A549 (cell line): Measurements from ENCODE around the gene PGF. TPM values are rescaled to one million over a fixed set of nuclear protein-coding genes. Genes with fewer than 3 reads are reported as not detected.

Experiments used
- ATAC-seq, 2 experiments: fragments of 200-7000 bp in 1 of 2; fragments of >200 bp in 1 of 2; cut with Nextera tagmentation in 1 of 2; cut with Tn5 transposase in 1 of 2; 3 replicates each; pipeline versions ENCODE4 v1.8.0 to v1.9.1; 2018 to 2020; ENCODE audit warnings: mild to moderate bottlenecking in 1 of 2, moderate library complexity in 1 of 2
- CTCF ChIA-PET: fragments of 300-600 bp; sonication (Branson Sonifier 250); formaldehyde crosslinking; extraction: SDS; loops from one replicate; lab custom pipeline; 2021; ENCODE audit warnings: antibody characterized with exemption, inconsistent platforms; lab: Yijun Ruan, JAX
- POLR2A ChIA-PET: fragments of 350-600 bp; formaldehyde crosslinking; extraction: SDS; loops from one replicate; lab custom pipeline; 2021; ENCODE audit warnings: antibody characterized with exemption, inconsistent platforms; lab: Yijun Ruan, JAX
- DNase-seq, 2 experiments: peaks; one replicate each; pipeline versions ENCODE4 v3.0.0 to v3.0.0-alpha.2; 2011 to 2016; ENCODE audit warnings: low read depth in 1 of 2, low spot score in 1 of 2
- FAIRE-seq: peaks from 2 replicates; lab custom pipeline; 2011; peaks lifted over from hg19 to GRCh38; lab: Jason Lieb, UNC
- H3K27ac ChIP-seq, 2 experiments: fragments of >200 bp; sonication (Bioruptor Twin); formaldehyde crosslinking; 3 replicates each; pipeline ENCODE4 v1.5.1; 2016 to 2017
- H3K4me1 ChIP-seq: fragments of >200 bp; sonication (Bioruptor Twin); formaldehyde crosslinking; 3 replicates; pipeline ENCODE4 v1.6.1; 2016
- H3K4me2 ChIP-seq: fragments of >200 bp; sonication (Bioruptor Twin); formaldehyde crosslinking; 3 replicates; pipeline ENCODE4 v1.6.1; 2016
- H3K4me3 ChIP-seq: fragments of >200 bp; sonication (Bioruptor Twin); formaldehyde crosslinking; 3 replicates; pipeline ENCODE4 v1.5.1; 2016
- H3K9me3 ChIP-seq: fragments of >200 bp; sonication (Bioruptor Twin); formaldehyde crosslinking; 3 replicates; pipeline ENCODE4 v1.6.1; 2016
- CBX2 ChIP-seq: fragments of 200-600 bp; sonication (generic); IDR thresholded peaks from 2 replicates; pipeline ENCODE4 v1.6.1; 2016; ENCODE audit warnings: low read depth, mild to moderate bottlenecking, borderline replicate concordance
- CEBPB ChIP-seq, 2 experiments: fragments of >200 bp in 1 of 2; sonication (Bioruptor Twin) in 1 of 2; formaldehyde crosslinking in 1 of 2; IDR thresholded peaks; 2 replicates each; pipeline ENCODE4 v1.6.1; 2012 to 2016
- CHD4 ChIP-seq: fragments of 200-600 bp; sonication (generic); IDR thresholded peaks from 2 replicates; pipeline ENCODE4 v1.6.1; 2016; ENCODE audit warnings: antibody characterized with exemption, mild to moderate bottlenecking, borderline replicate concordance
- FOSB ChIP-seq: fragments of 250-450 bp; sonication (Bioruptor Pico); IDR thresholded peaks from 2 replicates; pipeline ENCODE4 v1.5.0; 2020; ENCODE audit warnings: mild to moderate bottlenecking, moderate library complexity
- GATA3 ChIP-seq: IDR thresholded peaks from 2 replicates; pipeline ENCODE4 v1.6.1; 2012; ENCODE audit warnings: borderline replicate concordance
- HEYL ChIP-seq: fragments of 250-450 bp; sonication (Bioruptor Pico); IDR thresholded peaks from 2 replicates; pipeline ENCODE4 v1.8.0; 2021; ENCODE audit warnings: mild to moderate bottlenecking, moderate library complexity
- HOXB13 ChIP-seq: fragments of 250-450 bp; sonication (Bioruptor Pico); IDR thresholded peaks from 2 replicates; pipeline ENCODE4 v1.5.0; 2020; ENCODE audit warnings: low read depth, mild to moderate bottlenecking, moderate library complexity
- MAZ ChIP-seq: fragments of 150-350 bp; IDR thresholded peaks from 2 replicates; pipeline ENCODE4 v1.6.1; 2014; ENCODE audit warnings: antibody characterized with exemption, low read depth, low read length, borderline replicate concordance
- MYC ChIP-seq: IDR thresholded peaks from 2 replicates; pipeline ENCODE4 v1.6.1; 2012; ENCODE audit warnings: mild to moderate bottlenecking, inconsistent platforms, low read length, improper control_type of control experiment, borderline replicate concordance
- NFE2L2 ChIP-seq: fragments of 150-350 bp; conservative IDR thresholded peaks from 2 replicates; pipeline ENCODE4 v1.6.1; 2014; ENCODE audit warnings: low read length
- NR3C1 ChIP-seq: fragments of >200 bp; sonication (Bioruptor Twin); formaldehyde crosslinking; IDR thresholded peaks from 3 replicates; pipeline ENCODE4 v1.6.1; 2017
- PHF8 ChIP-seq: fragments of 200-600 bp; sonication (generic); IDR thresholded peaks from 2 replicates; pipeline ENCODE4 v1.6.1; 2016; ENCODE audit warnings: low read depth, mild to moderate bottlenecking, antibody characterized with exemption, moderate library complexity, borderline replicate concordance
- RAD21 ChIP-seq, 2 experiments: fragments of >200 bp in 1 of 2; sonication (Bioruptor Twin) in 1 of 2; formaldehyde crosslinking in 1 of 2; IDR thresholded peaks in 1 of 2; conservative IDR thresholded peaks in 1 of 2; 2 replicates in 1 of 2; 3 replicates in 1 of 2; pipeline ENCODE4 v1.6.1; 2012 to 2018; ENCODE audit warnings: inconsistent platforms in 1 of 2
- RARB ChIP-seq: fragments of 250-450 bp; sonication (Bioruptor Pico); IDR thresholded peaks from 2 replicates; pipeline ENCODE4 v1.8.0; 2021; ENCODE audit warnings: mild to moderate bottlenecking, moderate library complexity
- RCOR1 ChIP-seq: fragments of 150-350 bp; IDR thresholded peaks from 2 replicates; pipeline ENCODE4 v1.6.1; 2014; ENCODE audit warnings: antibody characterized with exemption, low read length, low read depth
- SREBF2 ChIP-seq: fragments of 450-650 bp; IDR thresholded peaks from 2 replicates; pipeline ENCODE4 v1.6.1; 2014; ENCODE audit warnings: mild to moderate bottlenecking, moderate library complexity
- ZC3H11A ChIP-seq: fragments of 450-650 bp; IDR thresholded peaks from 2 replicates; pipeline ENCODE4 v1.6.1; 2014; ENCODE audit warnings: antibody characterized with exemption, mild to moderate bottlenecking
- ZNF302 ChIP-seq: fragments of 250-450 bp; sonication (Bioruptor Pico); IDR thresholded peaks from 2 replicates; pipeline ENCODE4 v1.9.0; 2021; ENCODE audit warnings: inconsistent platforms, mild to moderate bottlenecking, moderate library complexity
- whole genome bisulfite sequencing: methylation state at CpG from one replicate; pipeline ENCODE4 v1.1.6; 2017; ENCODE audit errors: missing lambda C conversion rate; 5-methylcytosine and 5-hydroxymethylcytosine counted together
- polyA plus RNA-seq, 4 experiments: library from polyadenylated mRNA; depleted of rRNA in 3 of 4; stranded (reverse); fragments of >200 nt; fragmentation: RNase III in 1 of 4; extraction: RNeasy Plus Mini Kit Qiagen cat#74134 plus additional on column Dnase treatment in 1 of 4; gene quantifications; 2 replicates in 3 of 4; 3 replicates in 1 of 4; pipeline ENCODE4 v1.2.3, GENCODE V29; 2011 to 2017
- TF ChIP-seq, protein P1 (sequence below): fragments of 250-450 bp; sonication (Bioruptor Pico); IDR thresholded peaks from 2 replicates; pipeline ENCODE4 v1.5.0; 2021; ENCODE audit warnings: mild to moderate bottlenecking, moderate library complexity, borderline replicate concordance
- TF ChIP-seq, protein P2 (sequence below): fragments of >200 bp; sonication (Bioruptor Twin); formaldehyde crosslinking; IDR thresholded peaks from 3 replicates; pipeline ENCODE4 v1.6.1; 2016
- TF ChIP-seq, protein P3 (sequence below): fragments of >200 bp; sonication (Bioruptor Twin); formaldehyde crosslinking; IDR thresholded peaks from 3 replicates; pipeline ENCODE4 v1.5.1; 2016
- TF ChIP-seq, protein P4 (sequence below): IDR thresholded peaks from 2 replicates; pipeline ENCODE4 v1.6.1; 2012; ENCODE audit warnings: low read depth, borderline replicate concordance

The PGF gene
- polyA plus RNA-seq, 2 of the 4 experiments (the other 2 are of a cell fraction), result 0.63 to 1.1 TPM

DNA sequence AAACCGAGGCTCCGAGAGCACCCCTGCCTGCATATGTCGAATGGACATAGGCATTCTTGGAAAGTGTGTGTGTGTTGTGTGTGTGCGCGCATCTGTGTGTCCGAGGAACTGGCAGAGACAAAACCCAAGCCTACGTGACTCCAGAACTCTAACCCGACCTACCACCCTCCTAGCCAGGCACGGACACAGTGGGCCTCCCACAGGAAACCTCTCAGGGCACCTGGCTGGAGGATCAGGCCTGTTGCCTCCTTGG is 556 bp upstream of the PGF start:
- ChIA-PET CTCF (interaction anchor here (1.2 to 11.6 kb wide), 5 partner anchors 11 to 133 kb away, joined by 4 to 105 read pairs (median 8); no protein-coding TSS in a partner anchor), POLR2A (interaction anchor here (0.6 to 1.0 kb wide), 2 partner anchors 14 to 50 kb away, joined by 3 read pairs; no protein-coding TSS in a partner anchor)

DNA sequence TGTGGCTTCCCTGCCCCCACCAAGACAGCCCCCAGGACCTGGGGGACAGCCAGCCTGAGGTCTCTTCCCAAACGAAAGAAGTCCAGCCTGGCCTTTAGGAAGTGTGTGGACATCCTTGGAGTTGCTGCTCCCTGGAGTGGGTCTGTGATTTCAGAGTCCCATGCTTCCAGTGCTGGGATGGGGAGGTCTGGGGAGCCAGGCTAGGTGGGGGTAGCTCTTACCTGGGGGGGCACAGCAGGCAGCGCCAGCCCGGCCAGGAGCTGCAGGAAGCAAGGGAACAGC is 509 bp downstream of the PGF start:
- peak overlapping the region; percentile 89 for H3K4me2 ChIP-seq
- POLR2A ChIA-PET, result interaction anchor here (1.0 kb wide), 1 partner anchor 13 kb away, joined by 3 read pairs; no protein-coding TSS in a partner anchor
- H3K4me1 ChIP-seq, result peaks cover 11% of the 10 kb centered on the region
- H3K9me3 ChIP-seq, result no peaks in the 10 kb centered on the region
- FAIRE-seq, result no peak
- H3K4me3 ChIP-seq, result peak overlapping the region; percentile 60
- ATAC-seq, result peak; percentile 10 to 29; a peak in 4 of 6 replicates
- DNase-seq, result no peak
- WGBS, result 38% methylated on average over 1 of the region's 3 CpGs
- CTCF ChIA-PET, result interaction anchor here (0.8 to 11.6 kb wide), 6 partner anchors 10 to 134 kb away, joined by 3 to 105 read pairs (median 6); no protein-coding TSS in a partner anchor
- peak overlapping the region; percentile 60 to 80; a peak in 4 of 6 replicates for H3K27ac ChIP-seq
- TF ChIP-seq CHD4 (no peak), RCOR1 (no peak), MYC (no peak), HOXB13 (CRISPR knock-in tag) (no peak), RAD21 (conservative IDR thresholded peaks at IDR 0.05 in 1 of 2, IDR thresholded peaks at IDR 0.05 in 1 of 2) (no peak)
- TF ChIP-seq, protein P1, sequence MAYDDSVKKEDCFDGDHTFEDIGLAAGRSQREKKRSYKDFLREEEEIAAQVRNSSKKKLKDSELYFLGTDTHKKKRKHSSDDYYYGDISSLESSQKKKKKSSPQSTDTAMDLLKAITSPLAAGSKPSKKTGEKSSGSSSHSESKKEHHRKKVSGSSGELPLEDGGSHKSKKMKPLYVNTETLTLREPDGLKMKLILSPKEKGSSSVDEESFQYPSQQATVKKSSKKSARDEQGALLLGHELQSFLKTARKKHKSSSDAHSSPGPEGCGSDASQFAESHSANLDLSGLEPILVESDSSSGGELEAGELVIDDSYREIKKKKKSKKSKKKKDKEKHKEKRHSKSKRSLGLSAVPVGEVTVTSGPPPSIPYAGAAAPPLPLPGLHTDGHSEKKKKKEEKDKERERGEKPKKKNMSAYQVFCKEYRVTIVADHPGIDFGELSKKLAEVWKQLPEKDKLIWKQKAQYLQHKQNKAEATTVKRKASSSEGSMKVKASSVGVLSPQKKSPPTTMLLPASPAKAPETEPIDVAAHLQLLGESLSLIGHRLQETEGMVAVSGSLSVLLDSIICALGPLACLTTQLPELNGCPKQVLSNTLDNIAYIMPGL (CRISPR knock-in tag), result no peak

More for the DNA sequence above, 556 bp upstream of the PGF start:
- TF ChIP-seq, protein P2, sequence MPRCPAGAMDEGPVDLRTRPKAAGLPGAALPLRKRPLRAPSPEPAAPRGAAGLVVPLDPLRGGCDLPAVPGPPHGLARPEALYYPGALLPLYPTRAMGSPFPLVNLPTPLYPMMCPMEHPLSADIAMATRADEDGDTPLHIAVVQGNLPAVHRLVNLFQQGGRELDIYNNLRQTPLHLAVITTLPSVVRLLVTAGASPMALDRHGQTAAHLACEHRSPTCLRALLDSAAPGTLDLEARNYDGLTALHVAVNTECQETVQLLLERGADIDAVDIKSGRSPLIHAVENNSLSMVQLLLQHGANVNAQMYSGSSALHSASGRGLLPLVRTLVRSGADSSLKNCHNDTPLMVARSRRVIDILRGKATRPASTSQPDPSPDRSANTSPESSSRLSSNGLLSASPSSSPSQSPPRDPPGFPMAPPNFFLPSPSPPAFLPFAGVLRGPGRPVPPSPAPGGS, result no peak
- no peak for TF ChIP-seq MAZ
- no peak for TF ChIP-seq ZC3H11A
- TF ChIP-seq, protein P3, sequence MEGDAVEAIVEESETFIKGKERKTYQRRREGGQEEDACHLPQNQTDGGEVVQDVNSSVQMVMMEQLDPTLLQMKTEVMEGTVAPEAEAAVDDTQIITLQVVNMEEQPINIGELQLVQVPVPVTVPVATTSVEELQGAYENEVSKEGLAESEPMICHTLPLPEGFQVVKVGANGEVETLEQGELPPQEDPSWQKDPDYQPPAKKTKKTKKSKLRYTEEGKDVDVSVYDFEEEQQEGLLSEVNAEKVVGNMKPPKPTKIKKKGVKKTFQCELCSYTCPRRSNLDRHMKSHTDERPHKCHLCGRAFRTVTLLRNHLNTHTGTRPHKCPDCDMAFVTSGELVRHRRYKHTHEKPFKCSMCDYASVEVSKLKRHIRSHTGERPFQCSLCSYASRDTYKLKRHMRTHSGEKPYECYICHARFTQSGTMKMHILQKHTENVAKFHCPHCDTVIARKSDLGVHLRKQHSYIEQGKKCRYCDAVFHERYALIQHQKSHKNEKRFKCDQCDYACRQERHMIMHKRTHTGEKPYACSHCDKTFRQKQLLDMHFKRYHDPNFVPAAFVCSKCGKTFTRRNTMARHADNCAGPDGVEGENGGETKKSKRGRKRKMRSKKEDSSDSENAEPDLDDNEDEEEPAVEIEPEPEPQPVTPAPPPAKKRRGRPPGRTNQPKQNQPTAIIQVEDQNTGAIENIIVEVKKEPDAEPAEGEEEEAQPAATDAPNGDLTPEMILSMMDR, result no peak
- TF ChIP-seq RARB (CRISPR knock-in tag), result no peak
- TF ChIP-seq NFE2L2, result no peak
- TF ChIP-seq, protein P4, sequence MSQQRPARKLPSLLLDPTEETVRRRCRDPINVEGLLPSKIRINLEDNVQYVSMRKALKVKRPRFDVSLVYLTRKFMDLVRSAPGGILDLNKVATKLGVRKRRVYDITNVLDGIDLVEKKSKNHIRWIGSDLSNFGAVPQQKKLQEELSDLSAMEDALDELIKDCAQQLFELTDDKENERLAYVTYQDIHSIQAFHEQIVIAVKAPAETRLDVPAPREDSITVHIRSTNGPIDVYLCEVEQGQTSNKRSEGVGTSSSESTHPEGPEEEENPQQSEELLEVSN, result no peak
- TF ChIP-seq SREBF2, result no peak
- no peak for TF ChIP-seq ZNF302 (CRISPR knock-in tag)
- no peak for TF ChIP-seq CBX2
- TF ChIP-seq GATA3, result no peak
- no peak for TF ChIP-seq NR3C1
- no peak for TF ChIP-seq CEBPB (IDR thresholded peaks at IDR 0.05)
- no peak for TF ChIP-seq HEYL (CRISPR knock-in tag)
- TF ChIP-seq FOSB (CRISPR knock-in tag), result no peak
- TF ChIP-seq PHF8, result no peak
- TF ChIP-seq, protein P1 (CRISPR knock-in tag), result no peak
- TF ChIP-seq CHD4, result no peak
- no peak for TF ChIP-seq RAD21 (conservative IDR thresholded peaks at IDR 0.05 in 1 of 2, IDR thresholded peaks at IDR 0.05 in 1 of 2)
- Histone ChIP-seq H3K4me2 (peak overlapping the region; percentile 89), H3K27ac (no peak overlapping the region; a peak in 2 of 6 replicates), H3K4me3 (peak overlapping the region; percentile 60; the same call in 1 of the 3 replicates), H3K4me1 (peaks cover 7% of the 10 kb centered on the region), H3K9me3 (no peaks in the 10 kb centered on the region)
- FAIRE-seq (no peak), DNase-seq (no peak), ATAC-seq (no peak)
- WGBS, result 88% methylated on average over 8 of the region's 9 CpGs
